HS-5 (cell line): Measurements from ENCODE around the gene CYP46A1.

Experiments
- DNase-seq: peaks from one replicate; pipeline ENCODE4 v3.0.0-alpha.2; 2012; ENCODE audit warnings: low read depth

The CYP46A1 gene

GRCh38 chr14:99673305-99674063, 10.6 kb upstream of the CYP46A1 start:
- DNase-seq = no peak

GRCh38 chr14:99674064-99674650, 9.9 kb upstream of the CYP46A1 start:
- no peak for DNase-seq

DNA sequence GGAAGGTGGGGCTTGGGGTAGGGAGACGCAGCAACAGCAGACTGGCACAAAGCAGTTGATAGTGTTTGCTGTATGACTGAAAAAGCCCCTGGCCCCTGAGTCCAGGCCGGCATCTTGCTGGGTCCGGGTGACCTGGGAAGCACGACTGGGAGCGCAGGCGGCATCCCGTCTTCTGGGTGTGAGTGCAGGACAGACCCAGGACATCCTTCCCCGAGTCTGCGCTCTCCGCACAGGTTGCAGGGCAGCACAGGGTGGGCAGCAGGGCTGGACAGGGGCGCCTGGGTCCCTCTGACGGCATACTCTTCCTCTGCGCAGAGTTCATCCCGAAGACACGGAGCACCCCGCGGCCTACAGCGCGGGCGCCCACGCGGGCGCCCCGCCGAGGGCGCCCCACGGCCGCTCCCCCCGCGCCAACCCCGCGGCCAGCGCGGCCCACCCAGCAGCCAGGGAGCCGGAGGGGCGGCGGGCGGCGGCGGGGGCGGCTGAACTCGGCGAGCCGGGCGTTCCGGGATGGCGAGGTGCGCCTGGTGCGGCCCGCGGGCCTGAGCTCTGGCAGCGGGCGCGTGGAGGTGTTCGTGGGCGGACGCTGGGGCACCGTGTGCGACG, 9.2 kb upstream of the CYP46A1 start:
- DNase-seq = no peak

- no peak for DNase-seq
These were observed 8.7 kb upstream of the CYP46A1 start for GRCh38 chr14:99675382-99675835.

DNA sequence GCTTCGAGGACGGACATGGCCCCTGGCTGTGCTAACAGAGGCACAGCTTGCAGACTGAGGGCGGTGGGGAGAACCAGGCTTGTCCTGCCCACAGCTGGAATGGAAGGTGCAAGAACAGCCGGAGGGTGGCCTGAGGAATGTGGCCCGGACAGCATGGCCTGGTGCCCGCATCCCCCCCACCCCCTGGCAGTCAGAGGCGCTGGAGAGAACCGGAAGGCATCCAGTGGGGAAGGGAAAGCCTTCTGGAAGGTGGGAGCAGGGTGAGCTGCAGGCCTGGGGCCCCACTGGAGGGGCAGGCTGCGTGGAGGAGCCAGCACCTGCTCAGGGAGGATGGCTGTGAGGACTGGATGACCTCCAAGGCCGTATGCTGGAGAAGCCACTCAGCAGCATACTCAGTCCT, 8.1 kb upstream of the CYP46A1 start:
- DNase-seq = no peak

DNA sequence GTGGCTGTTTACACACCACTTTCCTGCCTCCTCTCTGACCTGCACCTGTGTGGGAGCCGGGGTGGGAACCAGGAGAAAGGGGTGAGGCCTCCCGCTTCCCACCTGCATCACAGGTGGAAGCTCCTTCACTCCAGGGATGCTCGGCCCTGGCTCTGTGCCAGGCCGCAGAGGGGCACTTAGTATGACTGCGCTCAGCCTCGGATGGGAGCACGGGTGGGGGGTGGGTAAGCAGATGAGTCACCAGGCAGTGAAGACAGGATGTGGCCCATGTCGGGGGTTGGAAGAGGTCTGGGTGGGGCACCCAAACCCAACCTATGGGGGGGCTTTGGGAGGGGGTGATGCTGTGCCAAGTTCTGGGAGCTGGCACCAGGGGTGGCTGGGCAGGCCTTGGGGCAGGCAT, 7.4 kb upstream of the CYP46A1 start:
- DNase-seq = no peak

- DNase-seq = no peak
These were observed 6.6 kb upstream of the CYP46A1 start for GRCh38 chr14:99677231-99678140.

GRCh38 chr14:99678198-99678597, 5.9 kb upstream of the CYP46A1 start:
- DNase-seq = no peak

DNA sequence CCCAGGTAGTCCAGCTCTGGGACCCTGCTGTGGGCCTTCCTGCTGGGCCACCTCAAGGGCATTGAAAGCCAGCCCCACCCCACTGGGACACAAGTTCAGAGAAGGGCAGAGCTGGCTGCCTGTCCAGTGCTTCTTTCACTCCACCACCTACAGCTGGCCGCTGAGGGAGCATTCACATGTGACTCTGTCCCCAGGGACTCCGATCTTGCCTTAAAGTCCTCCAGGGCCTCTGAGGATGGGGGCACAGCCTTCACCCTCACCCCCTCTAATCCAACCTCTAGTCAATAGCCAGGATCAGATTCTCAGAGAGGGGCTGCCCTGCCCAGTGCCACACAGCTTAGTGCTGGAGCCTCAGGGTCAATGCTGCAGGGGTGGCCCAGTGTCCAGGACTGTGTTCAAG, 5.0 kb upstream of the CYP46A1 start:
- DNase-seq = no peak

DNA sequence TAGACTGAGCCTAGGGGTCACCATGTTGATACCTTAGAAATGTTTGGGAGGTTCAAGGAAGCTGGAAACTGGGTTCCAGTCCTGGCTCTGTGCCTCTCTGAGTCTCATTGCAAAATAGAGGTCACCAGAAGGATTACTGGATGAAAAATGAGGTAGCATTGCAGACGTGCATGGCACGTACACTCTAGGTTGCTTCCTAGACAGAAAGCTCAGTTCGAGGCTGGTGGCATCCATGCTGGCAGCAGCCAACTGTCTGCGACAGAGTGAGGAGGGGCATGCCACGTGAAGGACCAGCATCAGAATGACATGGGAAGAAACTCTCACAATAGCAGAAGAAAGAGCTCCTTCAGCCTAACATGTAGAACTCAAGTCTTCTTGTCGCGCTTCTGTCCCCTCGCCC, 4.6 kb upstream of the CYP46A1 start:
- DNase-seq = no peak

DNA sequence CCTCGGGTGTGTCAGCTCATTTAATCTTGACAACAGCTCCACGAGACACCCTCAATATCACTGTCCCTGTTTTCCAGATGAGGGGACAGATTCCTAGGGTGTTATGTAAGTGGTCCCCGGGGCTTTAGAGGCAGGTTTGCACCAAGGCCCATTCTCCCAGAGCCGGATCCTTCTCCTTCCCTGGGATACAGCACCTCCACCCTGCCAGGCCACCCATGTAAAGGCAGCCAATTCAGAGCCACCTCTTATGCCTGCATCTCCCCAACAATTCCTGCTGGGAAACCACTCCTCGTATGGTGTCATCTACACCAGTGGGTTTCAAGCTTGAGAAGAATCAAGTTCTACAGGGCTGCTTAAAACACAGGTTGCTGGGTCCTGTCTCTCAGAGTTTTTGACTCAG, 4.1 kb upstream of the CYP46A1 start:
- no peak for DNase-seq

- DNase-seq = no peak
These were observed 2.8 kb upstream of the CYP46A1 start for GRCh38 chr14:99681101-99681831.

GRCh38 chr14:99681832-99682148, 2.3 kb upstream of the CYP46A1 start:
- DNase-seq = no peak

- peak; percentile 18 for DNase-seq
These were observed 1.1 kb upstream of the CYP46A1 start for GRCh38 chr14:99682809-99683618.

- no peak for DNase-seq
These were observed 374 bp downstream of the CYP46A1 start for GRCh38 chr14:99684410-99684934.

- DNase-seq = no peak
These were observed 1.1 kb downstream of the CYP46A1 start for GRCh38 chr14:99685151-99685591.

DNA sequence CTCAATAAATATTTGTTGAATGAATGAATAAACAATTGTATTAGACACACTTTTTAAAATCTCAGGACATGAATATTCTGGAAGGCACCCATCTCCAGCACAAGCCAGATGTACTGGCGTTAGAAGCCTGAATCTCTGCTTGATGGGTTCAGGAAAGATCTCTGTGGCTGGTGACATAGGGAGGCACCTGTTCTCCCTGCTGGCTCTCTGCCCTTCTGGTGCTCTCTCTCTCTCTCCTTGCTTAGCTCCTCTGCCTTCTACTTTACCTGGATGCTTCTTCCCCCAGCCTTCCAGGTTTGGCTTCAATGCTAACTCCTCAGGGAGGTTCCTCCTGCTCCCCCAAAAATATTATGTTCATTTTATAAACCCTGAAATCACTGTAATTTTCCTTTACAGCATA, 1.5 kb downstream of the CYP46A1 start:
- DNase-seq = no peak

DNA sequence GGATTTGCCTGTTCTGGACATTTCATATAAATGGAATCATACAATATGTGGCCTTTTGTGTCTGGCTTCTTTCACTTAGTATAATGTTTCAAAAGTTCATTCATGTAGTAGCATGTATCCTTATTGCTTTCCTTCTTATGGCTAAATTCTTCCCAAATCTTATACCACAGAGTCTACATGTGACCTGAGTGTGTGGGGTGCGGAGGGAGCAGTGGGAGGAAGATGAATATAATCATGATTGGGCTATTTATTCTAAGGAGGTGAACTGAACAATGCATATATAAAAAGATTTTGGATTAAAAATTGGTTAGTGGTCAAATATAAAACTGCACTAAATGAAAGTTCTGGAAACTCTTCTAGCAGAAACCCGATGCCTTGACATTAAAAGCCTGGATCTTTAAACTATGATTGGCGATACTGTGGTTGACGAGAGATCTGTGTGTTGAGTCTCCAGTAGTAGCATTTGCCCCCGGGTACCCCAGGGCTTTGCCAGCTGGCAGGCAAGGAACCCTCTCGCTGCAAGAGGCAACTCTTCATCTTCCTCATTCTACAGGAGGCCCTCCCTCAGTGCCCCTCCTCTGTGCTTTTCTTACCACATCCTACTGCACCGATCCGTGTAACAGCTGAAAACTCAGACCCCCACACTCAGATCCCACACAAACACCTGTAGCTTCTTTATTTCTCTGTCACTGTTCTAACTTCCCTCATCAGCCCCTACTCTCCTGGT, 2.6 kb downstream of the CYP46A1 start:
- no peak for DNase-seq

DNA sequence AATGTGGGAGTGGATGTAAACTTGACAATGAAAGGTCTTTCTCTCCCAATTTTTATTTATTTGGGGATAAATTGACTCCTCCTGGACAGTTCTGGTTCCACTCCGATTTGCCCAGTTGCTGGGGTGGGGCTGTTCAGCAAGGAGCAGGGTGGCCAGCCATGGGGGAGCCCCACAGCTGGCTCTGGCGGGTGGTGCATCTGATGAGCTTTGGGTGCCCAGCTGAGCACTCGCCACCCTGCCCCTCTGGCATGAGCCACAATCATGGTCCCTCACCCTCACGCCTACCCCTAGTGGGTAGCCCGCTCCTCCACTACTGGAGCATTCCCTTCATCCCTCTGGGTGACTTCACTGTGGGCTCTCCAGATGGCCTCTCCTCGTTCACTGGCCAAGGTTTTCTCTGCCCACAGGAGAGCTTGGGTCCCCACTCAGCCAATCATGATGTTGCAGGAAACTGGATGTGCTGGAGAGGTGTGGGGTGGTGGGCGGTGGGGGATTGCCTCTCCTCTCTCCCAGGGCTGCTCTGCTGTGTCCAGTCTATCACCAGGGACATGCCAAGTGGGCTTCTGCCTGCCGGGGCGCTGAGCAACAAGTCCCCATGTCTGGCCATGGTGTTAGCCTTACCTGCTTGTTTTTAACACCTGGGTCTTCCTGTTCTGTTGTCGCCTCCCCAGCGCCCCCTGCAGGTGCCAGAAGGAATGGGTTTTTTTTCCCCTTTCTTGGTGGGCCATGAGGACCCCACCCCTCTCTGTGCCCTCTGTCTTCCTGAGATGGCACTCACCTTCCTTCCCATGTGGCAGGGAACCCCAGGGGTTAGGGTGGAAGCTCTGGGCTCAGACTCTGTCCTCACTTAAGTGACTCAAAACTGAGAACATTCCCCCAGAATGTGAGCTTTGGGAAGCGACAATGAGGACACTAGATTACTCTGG, 3.4 kb downstream of the CYP46A1 start:
- DNase-seq = no peak
